HepG2 (cell line): ENCODE measurements around the gene SSC4D. TPM values are rescaled to one million over a fixed set of nuclear protein-coding genes. Genes with fewer than 3 reads are reported as not detected.
A peak's percentile ranks its signal among the peaks of the same experiment; 100 is the strongest.

Experiments
- ATAC-seq: fragments of 200-7000 bp; cut with Tn5 transposase; 3 replicates; pipeline ENCODE4 v1.9.1; 2020; ENCODE audit warnings: mild to moderate bottlenecking, moderate library complexity
- BruUV-seq: library from RNA; stranded (reverse); fragments of 400-500 nt; replicated peaks from 2 replicates; lab custom pipeline; 2021; lab: Mats Ljungman, UMichigan
- CTCF ChIA-PET: fragments of 300-600 bp; formaldehyde crosslinking; extraction: SDS; loops from one replicate; lab custom pipeline; 2021; ENCODE audit warnings: low total read pairs, inconsistent platforms, low intra/inter-chr PET ratio; lab: Yijun Ruan, JAX
- POLR2A ChIA-PET: fragments of 350-600 bp; sonication (Branson Sonifier 250); formaldehyde crosslinking; loops from one replicate; lab custom pipeline; 2020; ENCODE audit warnings: antibody characterized with exemption, inconsistent platforms; lab: Yijun Ruan, JAX
- DNase-seq: peaks from one replicate; pipeline ENCODE4 v3.0.0-alpha.2; 2015; ENCODE audit warnings: low spot score
- FAIRE-seq: peaks from 3 replicates; lab custom pipeline; 2011; peaks lifted over from hg19 to GRCh38; lab: Jason Lieb, UNC
- H2AFZ ChIP-seq: one replicate; pipeline ENCODE4 v1.6.1; 2011; ENCODE audit warnings: low read length, inconsistent platforms
- H3K27ac ChIP-seq: fragments of 300-600 bp; 3 replicates; pipeline ENCODE4 v1.8.0; 2011; ENCODE audit warnings: mixed run types, mild to moderate bottlenecking, mixed read lengths, low read length, inconsistent platforms; ENCODE audit not compliant: insufficient read depth; ENCODE audit errors: extremely low read length
- H3K27me3 ChIP-seq, 2 experiments: fragments of 200-600 bp in 1 of 2; 2 replicates in 1 of 2; 3 replicates in 1 of 2; pipeline versions ENCODE4 v1.6.0 to v1.8.0; 2011; ENCODE audit warnings: low read length in 2 of 2, mild to moderate bottlenecking in 2 of 2, moderate library complexity in 2 of 2, inconsistent platforms in 1 of 2; ENCODE audit not compliant: insufficient read depth in 2 of 2, control insufficient read depth in 1 of 2
- H3K36me3 ChIP-seq, 2 experiments: fragments of 200-600 bp in 1 of 2; replicated peaks in 1 of 2; 2 replicates in 1 of 2; 3 replicates in 1 of 2; pipeline versions ENCODE4 v1.5.1 to v1.8.0; 2011; ENCODE audit warnings: low read length in 2 of 2, inconsistent platforms in 1 of 2; ENCODE audit not compliant: insufficient read depth in 2 of 2, control insufficient read depth in 1 of 2
- H3K4me1 ChIP-seq: 2 replicates; pipeline ENCODE4 v1.5.1; 2012; ENCODE audit warnings: low read length, inconsistent platforms; ENCODE audit not compliant: insufficient read depth
- H3K4me2 ChIP-seq: 2 replicates; pipeline ENCODE4 v1.6.0; 2011; ENCODE audit warnings: low read depth, low read length, inconsistent platforms
- H3K4me3 ChIP-seq, 3 experiments: fragments of 200-600 bp in 1 of 3; sonication (generic), shearing (Covaris generic) in 1 of 3; replicated peaks in 1 of 3; 2 replicates each; pipeline ENCODE4 v1.5.1; 2011 to 2016; ENCODE audit warnings: low read length in 3 of 3, inconsistent platforms in 2 of 3, low read depth in 2 of 3, mild to moderate bottlenecking in 2 of 3, control low read depth in 1 of 3, mixed read lengths in 1 of 3; ENCODE audit not compliant: insufficient read depth in 1 of 3
- H3K79me2 ChIP-seq: one replicate; pipeline ENCODE4 v1.6.1; 2011; ENCODE audit warnings: low read length, inconsistent platforms; ENCODE audit not compliant: insufficient read depth
- H3K9ac ChIP-seq: 2 replicates; pipeline ENCODE4 v1.6.0; 2011; ENCODE audit warnings: mild to moderate bottlenecking, low read depth, low read length, inconsistent platforms; ENCODE audit not compliant: insufficient read depth
- H3K9me3 ChIP-seq: 2 replicates; pipeline ENCODE4 v1.5.1; 2012; ENCODE audit warnings: mild to moderate bottlenecking, low read length
- H4K20me1 ChIP-seq: 2 replicates; pipeline ENCODE4 v1.6.0; 2011; ENCODE audit warnings: inconsistent platforms, mild to moderate bottlenecking, low read length, moderate library complexity; ENCODE audit not compliant: insufficient read depth
- BRD4 ChIP-seq: sonication (generic); formaldehyde crosslinking; IDR thresholded peaks from 2 replicates; pipeline ENCODE4 v1.4.0; 2020; ENCODE audit warnings: missing genetic modification reagents
- CCDC6 ChIP-seq: sonication (generic); formaldehyde crosslinking; IDR thresholded peaks from 2 replicates; pipeline ENCODE4 v1.8.1; 2022; ENCODE audit warnings: mild to moderate bottlenecking, missing genetic modification reagents, moderate library complexity
- HNF4A ChIP-seq: sonication (generic); formaldehyde crosslinking; IDR thresholded peaks from 2 replicates; pipeline ENCODE4 v1.4.0; 2020; ENCODE audit warnings: missing genetic modification reagents
- HNF4G ChIP-seq, 2 experiments: sonication (generic) in 1 of 2; formaldehyde crosslinking in 1 of 2; IDR thresholded peaks; 2 replicates each; pipeline versions ENCODE4 v1.4.0 to v1.6.1; 2011 to 2020; ENCODE audit warnings: borderline replicate concordance in 2 of 2, low read depth in 2 of 2, mild to moderate bottlenecking in 2 of 2, low read length in 1 of 2, missing genetic modification reagents in 1 of 2, moderate library complexity in 1 of 2
- PPARG ChIP-seq: conservative IDR thresholded peaks from 2 replicates; pipeline ENCODE4 v1.6.1; 2016; ENCODE audit warnings: missing biosample characterization, missing genetic modification reagents
- TCF12 ChIP-seq, 2 experiments: fragments of 450-650 bp in 1 of 2; sonication (generic) in 1 of 2; formaldehyde crosslinking in 1 of 2; IDR thresholded peaks; 2 replicates each; pipeline versions ENCODE4 v1.6.1 to v1.8.0; 2017 to 2022; ENCODE audit warnings: antibody characterized with exemption in 1 of 2, mild to moderate bottlenecking in 1 of 2, missing genetic modification reagents in 1 of 2, moderate library complexity in 1 of 2
- ZBTB33 ChIP-seq: sonication (generic); formaldehyde crosslinking; IDR thresholded peaks from 2 replicates; pipeline ENCODE4 v1.4.0; 2020; ENCODE audit warnings: missing genetic modification reagents
- ZNF282 ChIP-seq: fragments of 450-650 bp; IDR thresholded peaks from 2 replicates; pipeline ENCODE4 v1.6.1; 2018; ENCODE audit not compliant: partially characterized antibody
- ZNF317 ChIP-seq: sonication (generic); formaldehyde crosslinking; IDR thresholded peaks from 2 replicates; pipeline ENCODE4 v1.5.0; 2020; ENCODE audit warnings: mild to moderate bottlenecking, missing genetic modification reagents
- ZNF441 ChIP-seq: sonication (generic); formaldehyde crosslinking; IDR thresholded peaks from 2 replicates; pipeline ENCODE4 v1.7.0; 2021; ENCODE audit warnings: missing genetic modification reagents, borderline replicate concordance
- ZNF484 ChIP-seq: sonication (generic); formaldehyde crosslinking; IDR thresholded peaks from 2 replicates; pipeline ENCODE4 v1.5.1; 2020; ENCODE audit warnings: mild to moderate bottlenecking, low read depth, missing genetic modification reagents, borderline replicate concordance
- ZNF782 ChIP-seq: sonication (generic); formaldehyde crosslinking; IDR thresholded peaks from 2 replicates; pipeline ENCODE4 v1.4.0; 2020; ENCODE audit warnings: missing genetic modification reagents, mild to moderate bottlenecking, borderline replicate concordance
- ZSCAN12 ChIP-seq: sonication (generic); formaldehyde crosslinking; IDR thresholded peaks from 2 replicates; pipeline ENCODE4 v1.9.0; 2021; ENCODE audit warnings: mild to moderate bottlenecking, missing genetic modification reagents
- WGBS: methylation state at CpG from one replicate; pipeline ENCODE4 v1.1.6; 2017; ENCODE audit warnings: low lambda C conversion rate; 5-methylcytosine and 5-hydroxymethylcytosine counted together
- in situ Hi-C: cut with HindIII; loops from 2 replicates; pipeline ENCODE4 v1.10.0; 2017; ENCODE audit warnings: low pct_unique_long_range_greater_than_20kb; ENCODE audit not compliant: extremely low pct_ligation_motif_present
- intact Hi-C: fragments of 100-400 bp; cut with micrococcal nuclease; formaldehyde crosslinking; loops from one replicate; pipeline ENCODE4 v1.10.0; 2022; ENCODE audit not compliant: unreplicated experiment
- polyA plus RNA-seq, 8 experiments: library from polyadenylated mRNA; depleted of rRNA in 3 of 8; stranded (reverse) in 7 of 8; unstranded in 1 of 8; fragments of >200 nt; fragmentation: Illumina TruSeq in 4 of 8; extraction: Trizol in 4 of 8; gene quantifications; 2 replicates each; pipeline versions ENCODE4 v1.2.1 to v1.2.3, GENCODE V29; 2011 to 2016; ENCODE audit warnings: low read depth in 4 of 8, missing spikeins in 1 of 8, mixed read lengths in 1 of 8; ENCODE audit not compliant: insufficient read depth in 1 of 8
- total RNA-seq, 5 experiments: library from RNA; depleted of rRNA; stranded (reverse); fragments of >200 nt; fragmentation: Illumina TruSeq; extraction: Trizol; gene quantifications; 2 replicates each; pipeline ENCODE4 v1.2.3, GENCODE V29; 2016; ENCODE audit warnings: low read depth in 1 of 5
- TF ChIP-seq, protein P1 (sequence below): sonication (generic); formaldehyde crosslinking; IDR thresholded peaks from 2 replicates; pipeline ENCODE4 v1.5.0; 2020; ENCODE audit warnings: missing genetic modification reagents

Gene SSC4D
- total and polyA plus RNA-seq, 2 of the 13 experiments (the other 11 are each of a cell fraction or from before 2014, with no cell fraction given), result 33.3 to 63.8 TPM

DNA sequence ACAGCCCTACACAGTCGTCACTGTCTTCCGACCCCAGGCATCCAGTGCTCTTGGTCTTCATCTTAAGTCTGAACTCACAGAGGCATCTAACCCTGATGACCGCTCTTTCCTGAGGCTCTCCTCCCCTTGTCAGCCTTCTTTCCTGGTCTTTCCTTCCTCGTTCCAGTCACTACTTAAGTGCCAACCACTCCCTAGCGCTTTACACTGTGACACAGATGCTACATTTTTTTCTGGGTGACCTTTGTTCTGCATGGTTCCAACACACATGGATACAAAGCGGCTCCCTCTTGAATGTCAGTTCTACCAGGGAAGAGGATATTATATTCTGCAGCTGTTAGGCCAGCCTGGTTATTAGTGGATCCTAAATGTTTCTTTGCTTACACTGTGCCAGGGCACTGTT lies 63.4 kb downstream of the SSC4D start:
- Histone ChIP-seq H3K4me2 (no peak overlapping the region), H3K4me3 (no peak overlapping the region), H3K4me1 (peaks cover 84% of the 10 kb centered on the region), H4K20me1 (peaks cover 32% of the 10 kb centered on the region), H3K27ac (no peak overlapping the region), H3K9ac (no peak overlapping the region), H3K27me3 (no peaks in the 10 kb centered on the region), H2AFZ (no peak overlapping the region), H3K36me3 (peaks cover 17 to 60% of the 10 kb centered on the region in 2 experiments), H3K79me2 (peaks cover 81% of the 10 kb centered on the region), H3K9me3 (no peaks in the 10 kb centered on the region)
- in situ Hi-C loops, result no loop called here
- FAIRE-seq (no peak), ATAC-seq (peak; percentile 22; the same call in 2 of the 3 replicates), DNase-seq (no peak)
- ChIA-PET CTCF (no interaction called here), POLR2A (no interaction called here)
- TF ChIP-seq, protein P1, sequence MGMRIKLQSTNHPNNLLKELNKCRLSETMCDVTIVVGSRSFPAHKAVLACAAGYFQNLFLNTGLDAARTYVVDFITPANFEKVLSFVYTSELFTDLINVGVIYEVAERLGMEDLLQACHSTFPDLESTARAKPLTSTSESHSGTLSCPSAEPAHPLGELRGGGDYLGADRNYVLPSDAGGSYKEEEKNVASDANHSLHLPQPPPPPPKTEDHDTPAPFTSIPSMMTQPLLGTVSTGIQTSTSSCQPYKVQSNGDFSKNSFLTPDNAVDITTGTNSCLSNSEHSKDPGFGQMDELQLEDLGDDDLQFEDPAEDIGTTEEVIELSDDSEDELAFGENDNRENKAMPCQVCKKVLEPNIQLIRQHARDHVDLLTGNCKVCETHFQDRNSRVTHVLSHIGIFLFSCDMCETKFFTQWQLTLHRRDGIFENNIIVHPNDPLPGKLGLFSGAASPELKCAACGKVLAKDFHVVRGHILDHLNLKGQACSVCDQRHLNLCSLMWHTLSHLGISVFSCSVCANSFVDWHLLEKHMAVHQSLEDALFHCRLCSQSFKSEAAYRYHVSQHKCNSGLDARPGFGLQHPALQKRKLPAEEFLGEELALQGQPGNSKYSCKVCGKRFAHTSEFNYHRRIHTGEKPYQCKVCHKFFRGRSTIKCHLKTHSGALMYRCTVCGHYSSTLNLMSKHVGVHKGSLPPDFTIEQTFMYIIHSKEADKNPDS (CRISPR knock-in tag), result no peak
- TF ChIP-seq CCDC6 (CRISPR knock-in tag), result no peak
- TF ChIP-seq HNF4A, result peak; percentile 29; the same call in 1 of the 2 replicates
- TF ChIP-seq BRD4 (CRISPR knock-in tag), result no peak
- no peak for TF ChIP-seq ZNF317
- no peak for TF ChIP-seq ZNF782 (CRISPR knock-in tag)
- TF ChIP-seq ZNF282, result no peak
- no peak for TF ChIP-seq ZSCAN12 (CRISPR knock-in tag)
- 0 out of 2 replicates have a peak, but pooled peaks have one; percentile 12 for TF ChIP-seq PPARG (CRISPR knock-in tag)
- no peak for TF ChIP-seq TCF12 (IDR thresholded peaks at IDR 0.05)
- no peak for TF ChIP-seq TCF12 (CRISPR knock-in tag; IDR thresholded peaks at IDR 0.05)
- 0 out of 2 replicates have a peak, but pooled peaks have one; percentile 30 for TF ChIP-seq HNF4G (IDR thresholded peaks at IDR 0.05; ENCODE audit: borderline replicate concordance, low read depth, low read length)
- no peak for TF ChIP-seq HNF4G (CRISPR knock-in tag; IDR thresholded peaks at IDR 0.05; ENCODE audit: borderline replicate concordance, low read depth)
- no peak for TF ChIP-seq ZNF441 (CRISPR knock-in tag)
- TF ChIP-seq ZBTB33 (CRISPR knock-in tag), result peak; percentile 93
- no peak for TF ChIP-seq ZNF484 (CRISPR knock-in tag)
- intact Hi-C loops, result no loop called here
- BruUV-seq, result TSS peak; percentile 10
- 94% methylated on average over 6 of the region's 6 CpGs for WGBS
